ENCODE measurements around the gene MARVELD1. TPM values are rescaled to one million over a fixed set of nuclear protein-coding genes. Genes with fewer than 3 reads are reported as not detected.

MARVELD1 gene
- total RNA-seq, 1 donor from 2014 or later = 6.4 TPM

DNA sequence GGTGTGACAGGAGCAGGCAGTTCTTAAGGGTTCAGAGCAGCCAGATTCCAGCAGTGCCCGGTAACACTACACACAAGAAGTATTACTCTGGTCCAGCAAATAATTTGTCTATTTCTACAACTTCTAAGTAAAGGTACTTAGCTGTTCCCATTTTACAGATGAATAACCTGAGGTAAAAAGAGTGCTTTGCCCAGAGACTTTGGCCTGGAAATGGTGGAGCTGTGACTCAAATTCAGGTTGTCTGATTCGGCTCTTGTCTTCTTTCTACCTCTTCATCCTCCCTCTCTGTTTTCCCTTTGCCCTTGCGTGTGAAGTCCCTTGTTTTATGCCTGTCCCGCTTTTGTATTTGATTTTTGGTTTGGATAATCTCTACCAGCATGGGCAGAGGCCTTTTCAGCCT, 41.2 kb downstream of the MARVELD1 start:
- no peaks in the 10 kb centered on the region for H3K4me1 ChIP-seq
- H3K27me3 ChIP-seq (ENCODE audit: low read depth) = no peaks in the 10 kb centered on the region
- H3K27ac ChIP-seq (replicated peaks) = no peak overlapping the region
- no peak overlapping the region for H3K4me3 ChIP-seq
- no peaks in the 10 kb centered on the region for H3K9me3 ChIP-seq (replicated peaks)
- intact Hi-C loops (cut with micrococcal nuclease) = loop anchor here (10.0 kb wide), 1 partner anchor 120 kb away; no protein-coding TSS in a partner anchor
- TF ChIP-seq, protein P1, sequence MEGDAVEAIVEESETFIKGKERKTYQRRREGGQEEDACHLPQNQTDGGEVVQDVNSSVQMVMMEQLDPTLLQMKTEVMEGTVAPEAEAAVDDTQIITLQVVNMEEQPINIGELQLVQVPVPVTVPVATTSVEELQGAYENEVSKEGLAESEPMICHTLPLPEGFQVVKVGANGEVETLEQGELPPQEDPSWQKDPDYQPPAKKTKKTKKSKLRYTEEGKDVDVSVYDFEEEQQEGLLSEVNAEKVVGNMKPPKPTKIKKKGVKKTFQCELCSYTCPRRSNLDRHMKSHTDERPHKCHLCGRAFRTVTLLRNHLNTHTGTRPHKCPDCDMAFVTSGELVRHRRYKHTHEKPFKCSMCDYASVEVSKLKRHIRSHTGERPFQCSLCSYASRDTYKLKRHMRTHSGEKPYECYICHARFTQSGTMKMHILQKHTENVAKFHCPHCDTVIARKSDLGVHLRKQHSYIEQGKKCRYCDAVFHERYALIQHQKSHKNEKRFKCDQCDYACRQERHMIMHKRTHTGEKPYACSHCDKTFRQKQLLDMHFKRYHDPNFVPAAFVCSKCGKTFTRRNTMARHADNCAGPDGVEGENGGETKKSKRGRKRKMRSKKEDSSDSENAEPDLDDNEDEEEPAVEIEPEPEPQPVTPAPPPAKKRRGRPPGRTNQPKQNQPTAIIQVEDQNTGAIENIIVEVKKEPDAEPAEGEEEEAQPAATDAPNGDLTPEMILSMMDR (IDR thresholded peaks at IDR 0.05; ENCODE audit: borderline replicate concordance) = no peak
- H3K36me3 ChIP-seq = peaks cover 99% of the 10 kb centered on the region
- no peak for DNase-seq

DNA sequence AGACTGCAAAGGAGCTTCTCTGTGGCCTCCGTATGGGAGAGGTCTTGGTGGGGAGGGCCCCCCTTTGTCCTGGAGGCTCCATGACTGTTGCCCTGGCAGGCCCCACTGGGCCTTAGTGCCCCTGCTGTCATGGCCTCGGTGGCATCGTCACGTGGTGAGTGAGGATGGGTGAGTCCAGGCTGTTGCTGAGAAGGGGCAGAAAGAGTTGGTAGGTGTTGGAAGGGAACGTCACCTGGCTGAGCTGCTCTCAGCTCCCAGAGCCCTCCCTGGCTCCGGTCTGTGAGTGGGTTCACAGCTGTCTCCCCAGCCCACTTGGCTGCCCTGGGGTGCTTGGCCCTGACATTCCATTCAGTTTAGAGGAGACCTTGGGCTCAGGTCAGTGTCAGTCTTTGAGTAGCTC, 42.2 kb downstream of the MARVELD1 start:
- H3K9me3 ChIP-seq (replicated peaks) = no peaks in the 10 kb centered on the region
- no peak overlapping the region for H3K27ac ChIP-seq (replicated peaks)
- TF ChIP-seq, protein P1 (IDR thresholded peaks at IDR 0.05; ENCODE audit: borderline replicate concordance) = no peak
- H3K36me3 ChIP-seq = peaks cover 99% of the 10 kb centered on the region
- intact Hi-C loops (cut with micrococcal nuclease) = loop anchor here (10.0 kb wide), 1 partner anchor 119 kb away; no protein-coding TSS in a partner anchor
- no peak overlapping the region for H3K4me3 ChIP-seq
- DNase-seq = no peak
- H3K4me1 ChIP-seq = no peaks in the 10 kb centered on the region
- no peaks in the 10 kb centered on the region for H3K27me3 ChIP-seq (ENCODE audit: low read depth)

DNA sequence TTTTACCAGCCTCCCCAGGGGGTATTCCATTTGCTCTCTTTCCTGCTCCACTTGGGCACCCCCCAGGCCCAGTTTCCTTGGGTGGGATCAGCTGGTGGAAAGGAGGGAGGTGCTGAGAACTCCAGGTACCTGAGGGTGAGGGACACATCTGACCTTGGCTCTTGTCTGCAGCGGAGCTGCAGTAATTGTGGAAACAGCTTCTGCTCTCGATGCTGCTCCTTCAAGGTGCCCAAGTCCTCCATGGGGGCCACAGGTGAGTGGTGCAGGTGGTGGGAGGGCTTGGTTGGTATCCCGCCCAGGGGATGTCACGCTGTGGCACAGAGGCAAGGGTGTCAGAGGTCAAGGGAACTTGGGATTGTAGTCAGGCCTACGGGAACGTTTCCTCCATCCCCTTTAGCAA, 43.9 kb downstream of the MARVELD1 start:
- peaks cover 90% of the 10 kb centered on the region for H3K36me3 ChIP-seq
- H3K27ac ChIP-seq (replicated peaks) = no peak overlapping the region
- no peaks in the 10 kb centered on the region for H3K9me3 ChIP-seq (replicated peaks)
- no peaks in the 10 kb centered on the region for H3K27me3 ChIP-seq (ENCODE audit: low read depth)
- DNase-seq = no peak
- intact Hi-C loops (cut with micrococcal nuclease) = loop anchor here (10.0 kb wide), 1 partner anchor 117 kb away; no protein-coding TSS in a partner anchor
- TF ChIP-seq, protein P1 (IDR thresholded peaks at IDR 0.05; ENCODE audit: borderline replicate concordance) = no peak
- H3K4me3 ChIP-seq = no peak overlapping the region
- peaks cover 3% of the 10 kb centered on the region for H3K4me1 ChIP-seq

DNA sequence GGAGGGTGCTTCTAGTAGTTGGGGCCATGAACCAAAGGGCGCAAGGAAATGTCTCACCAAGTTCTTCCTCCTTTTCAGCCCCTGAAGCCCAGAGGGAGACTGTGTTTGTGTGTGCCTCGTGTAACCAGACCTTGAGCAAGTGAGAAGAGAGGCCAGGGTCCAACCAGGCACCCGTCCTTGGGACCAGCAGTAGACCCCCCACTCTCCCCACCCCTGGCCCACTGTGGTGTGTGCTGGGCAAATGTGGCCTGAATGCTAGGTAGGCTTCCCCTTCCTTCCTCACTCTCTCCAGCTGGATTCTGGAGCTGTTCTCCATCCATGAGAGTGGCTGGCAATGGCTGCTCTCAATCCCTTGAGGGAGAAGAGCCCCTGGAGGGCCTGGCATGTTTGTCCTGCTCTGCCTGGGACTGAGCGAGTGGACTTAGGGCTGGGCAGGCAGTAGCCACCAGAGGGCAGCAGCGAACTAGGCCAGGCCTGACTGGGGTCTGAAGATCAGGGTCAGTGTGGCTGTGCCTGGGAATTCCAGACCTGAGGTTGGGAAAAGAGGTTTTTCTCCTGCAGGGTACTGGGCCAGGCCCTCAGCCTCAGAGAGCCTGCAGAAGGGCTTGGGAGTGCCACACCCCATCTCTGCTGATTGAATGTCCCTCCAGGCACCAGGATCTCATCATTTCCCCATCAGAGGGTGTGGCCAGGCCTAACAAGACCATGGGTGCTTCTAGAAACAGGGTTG, 45.8 kb downstream of the MARVELD1 start:
- peaks cover 13% of the 10 kb centered on the region for H3K4me1 ChIP-seq
- H3K27ac ChIP-seq (replicated peaks) = no peak overlapping the region
- TF ChIP-seq, protein P1 (IDR thresholded peaks at IDR 0.05; ENCODE audit: borderline replicate concordance) = peak; percentile 89
- intact Hi-C loops (cut with micrococcal nuclease) = loop anchor here (10.0 kb wide), 1 partner anchor 115 kb away; no protein-coding TSS in a partner anchor
- no peaks in the 10 kb centered on the region for H3K9me3 ChIP-seq (replicated peaks)
- peaks cover 72% of the 10 kb centered on the region for H3K36me3 ChIP-seq
- DNase-seq = peak; percentile 60
- no peak overlapping the region for H3K4me3 ChIP-seq
- H3K27me3 ChIP-seq (ENCODE audit: low read depth) = no peaks in the 10 kb centered on the region

DNA sequence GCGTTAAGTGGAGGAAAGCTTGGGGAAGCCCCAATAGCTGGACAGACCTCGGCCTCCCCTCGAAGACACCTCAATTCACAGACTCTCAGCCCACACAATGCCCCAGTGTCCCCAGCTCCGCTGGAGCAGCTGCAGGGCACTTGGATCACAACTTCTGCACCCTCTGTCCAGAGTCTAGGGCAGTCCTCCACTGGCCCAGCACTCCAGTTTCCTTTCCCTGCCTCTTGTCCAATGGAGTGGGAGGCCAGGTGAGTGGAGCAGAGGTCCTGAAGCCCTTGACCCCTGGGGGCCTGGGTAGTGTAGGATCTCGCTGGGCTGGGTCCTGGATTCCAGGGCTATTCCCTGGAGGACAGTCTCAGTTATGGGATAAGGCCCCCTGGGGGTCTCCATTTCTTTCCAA, 46.4 kb downstream of the MARVELD1 start:
- Histone ChIP-seq H3K4me1 (peaks cover 13% of the 10 kb centered on the region), H3K27ac (replicated peaks) (peak overlapping the region; percentile 33), H3K36me3 (peaks cover 65% of the 10 kb centered on the region), H3K27me3 (ENCODE audit: low read depth) (no peaks in the 10 kb centered on the region), H3K4me3 (no peak overlapping the region), H3K9me3 (replicated peaks) (no peaks in the 10 kb centered on the region)
- intact Hi-C loops (cut with micrococcal nuclease) = loop anchor here (10.0 kb wide), 1 partner anchor 115 kb away; no protein-coding TSS in a partner anchor
- no peak for DNase-seq
- TF ChIP-seq, protein P1 (IDR thresholded peaks at IDR 0.05; ENCODE audit: borderline replicate concordance) = no peak
